ENCODE measurements around the gene SLC66A2.

The SLC66A2 gene

DNA sequence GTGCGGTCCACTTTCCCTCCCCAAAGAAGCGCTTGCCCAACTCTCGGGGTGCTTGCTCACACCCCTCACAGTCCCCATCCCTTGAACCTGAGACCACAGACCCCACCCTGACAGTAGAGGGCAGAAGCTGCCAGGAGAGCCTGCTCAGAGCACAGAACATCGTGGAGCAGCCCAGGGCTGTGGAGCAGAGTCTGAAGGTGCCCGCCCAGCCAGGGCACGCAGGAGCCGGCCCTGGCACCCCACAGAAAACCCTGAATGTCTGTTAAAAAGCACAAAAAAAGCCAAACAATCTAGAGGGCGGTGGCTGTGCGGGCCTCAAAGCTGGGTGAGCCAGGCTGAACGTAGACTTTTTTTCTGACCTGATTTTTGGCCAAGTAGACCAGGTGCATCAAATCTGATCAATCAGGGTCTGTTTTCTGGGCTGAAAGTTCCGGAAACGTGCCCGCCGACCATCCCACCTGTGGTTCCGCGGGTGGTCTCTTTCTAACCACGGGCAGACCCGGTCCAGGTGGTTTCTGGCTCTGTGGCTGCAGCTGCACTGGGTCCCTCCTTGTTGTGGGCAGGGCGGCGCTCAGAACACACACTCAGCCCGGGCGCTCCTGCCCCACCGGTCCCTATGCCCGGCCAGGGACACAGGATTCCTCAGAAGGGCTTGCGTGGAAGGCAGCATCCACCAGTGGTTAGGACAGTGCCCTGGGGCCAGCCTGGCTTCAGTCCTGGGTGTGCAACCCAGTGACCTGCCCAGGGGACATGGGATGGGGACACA lies 66.3 kb downstream of the SLC66A2 start:
- TF ChIP-seq, protein P1, sequence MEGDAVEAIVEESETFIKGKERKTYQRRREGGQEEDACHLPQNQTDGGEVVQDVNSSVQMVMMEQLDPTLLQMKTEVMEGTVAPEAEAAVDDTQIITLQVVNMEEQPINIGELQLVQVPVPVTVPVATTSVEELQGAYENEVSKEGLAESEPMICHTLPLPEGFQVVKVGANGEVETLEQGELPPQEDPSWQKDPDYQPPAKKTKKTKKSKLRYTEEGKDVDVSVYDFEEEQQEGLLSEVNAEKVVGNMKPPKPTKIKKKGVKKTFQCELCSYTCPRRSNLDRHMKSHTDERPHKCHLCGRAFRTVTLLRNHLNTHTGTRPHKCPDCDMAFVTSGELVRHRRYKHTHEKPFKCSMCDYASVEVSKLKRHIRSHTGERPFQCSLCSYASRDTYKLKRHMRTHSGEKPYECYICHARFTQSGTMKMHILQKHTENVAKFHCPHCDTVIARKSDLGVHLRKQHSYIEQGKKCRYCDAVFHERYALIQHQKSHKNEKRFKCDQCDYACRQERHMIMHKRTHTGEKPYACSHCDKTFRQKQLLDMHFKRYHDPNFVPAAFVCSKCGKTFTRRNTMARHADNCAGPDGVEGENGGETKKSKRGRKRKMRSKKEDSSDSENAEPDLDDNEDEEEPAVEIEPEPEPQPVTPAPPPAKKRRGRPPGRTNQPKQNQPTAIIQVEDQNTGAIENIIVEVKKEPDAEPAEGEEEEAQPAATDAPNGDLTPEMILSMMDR (IDR thresholded peaks at IDR 0.05; ENCODE audit: low read depth, low read length): no peak

DNA sequence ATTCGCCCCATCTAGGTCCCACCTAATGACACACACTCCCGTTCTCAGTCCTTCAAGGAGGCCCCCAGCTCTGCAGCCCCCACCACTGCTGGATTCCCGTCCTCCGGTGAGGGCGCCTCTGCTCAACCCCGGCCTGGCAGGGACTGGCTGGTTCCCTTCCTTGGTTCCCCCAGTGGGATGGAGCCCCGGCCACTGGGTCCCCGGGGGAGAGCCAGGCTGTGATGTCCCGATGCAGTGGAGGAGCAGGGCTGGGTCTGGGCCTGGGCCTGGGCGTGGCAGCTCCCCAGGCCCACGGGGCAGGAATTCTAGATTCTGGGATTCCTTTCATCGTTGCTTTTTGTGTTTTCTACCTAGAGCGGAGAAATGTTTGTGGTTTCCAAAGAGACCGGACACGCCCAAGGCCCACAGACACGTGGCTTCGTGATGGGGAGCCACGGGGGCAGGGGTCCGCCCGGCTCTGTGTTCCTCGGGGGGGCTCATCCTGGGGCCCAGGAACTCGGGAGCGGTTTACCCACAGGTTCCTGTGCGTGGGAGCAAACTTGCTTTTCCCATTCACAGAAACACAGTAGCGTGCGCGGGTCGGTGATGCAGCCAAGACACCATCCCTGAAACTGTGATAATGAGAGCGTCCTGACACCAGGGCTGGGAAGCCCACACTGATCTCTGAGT lies 67.0 kb downstream of the SLC66A2 start:
- no peak overlapping the region for H3K4me3 ChIP-seq (ENCODE audit: low read depth, low read length)
- TF ChIP-seq, protein P1 (IDR thresholded peaks at IDR 0.05; ENCODE audit: low read depth, low read length): no peak

More for the DNA sequence above, 66.3 kb downstream of the SLC66A2 start:
- no peak overlapping the region for H3K4me3 ChIP-seq (ENCODE audit: low read depth, low read length)

DNA sequence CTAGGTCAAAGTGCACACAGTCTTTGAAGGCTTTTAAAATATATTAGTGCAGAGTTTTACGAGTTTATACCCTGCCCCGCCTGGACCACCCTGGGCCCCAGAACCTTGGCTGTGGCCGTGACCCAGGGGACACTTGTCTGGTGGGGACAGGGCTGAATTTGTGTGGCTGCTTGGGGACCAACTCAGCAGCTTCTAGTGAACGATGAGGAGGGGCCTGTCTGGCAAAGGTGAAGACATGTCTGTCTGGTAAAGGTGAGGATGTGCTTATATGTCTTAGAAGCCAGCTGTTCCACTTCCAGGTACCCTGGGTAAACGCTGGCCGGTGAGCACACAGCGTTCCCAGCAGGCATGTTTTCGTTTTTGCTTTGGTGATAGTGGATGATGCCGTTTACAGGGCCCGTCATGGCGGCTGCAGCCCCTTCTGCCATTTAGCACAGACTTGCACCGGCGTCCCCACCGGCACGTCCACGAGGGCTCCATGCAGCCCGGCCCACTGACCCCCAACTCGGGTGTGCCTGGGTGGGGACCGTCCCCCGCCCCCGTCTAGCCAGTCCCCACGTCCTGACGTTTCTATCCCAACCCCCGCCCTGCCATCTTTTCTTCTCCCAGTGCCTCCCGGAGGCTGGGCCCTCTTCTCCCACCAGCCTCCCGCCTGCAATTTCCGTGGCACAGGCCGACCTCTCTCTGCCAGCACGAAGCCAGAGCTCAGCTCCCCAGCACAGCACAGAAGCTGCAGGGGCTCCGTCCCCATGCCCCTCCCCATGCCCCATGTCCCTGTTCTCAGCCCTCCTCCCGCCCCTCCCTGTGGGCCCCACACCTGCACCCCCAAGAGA lies 67.8 kb downstream of the SLC66A2 start:
- TF ChIP-seq, protein P1 (IDR thresholded peaks at IDR 0.05; ENCODE audit: low read depth, low read length): no peak
- no peak overlapping the region for H3K4me3 ChIP-seq (ENCODE audit: low read depth, low read length)

DNA sequence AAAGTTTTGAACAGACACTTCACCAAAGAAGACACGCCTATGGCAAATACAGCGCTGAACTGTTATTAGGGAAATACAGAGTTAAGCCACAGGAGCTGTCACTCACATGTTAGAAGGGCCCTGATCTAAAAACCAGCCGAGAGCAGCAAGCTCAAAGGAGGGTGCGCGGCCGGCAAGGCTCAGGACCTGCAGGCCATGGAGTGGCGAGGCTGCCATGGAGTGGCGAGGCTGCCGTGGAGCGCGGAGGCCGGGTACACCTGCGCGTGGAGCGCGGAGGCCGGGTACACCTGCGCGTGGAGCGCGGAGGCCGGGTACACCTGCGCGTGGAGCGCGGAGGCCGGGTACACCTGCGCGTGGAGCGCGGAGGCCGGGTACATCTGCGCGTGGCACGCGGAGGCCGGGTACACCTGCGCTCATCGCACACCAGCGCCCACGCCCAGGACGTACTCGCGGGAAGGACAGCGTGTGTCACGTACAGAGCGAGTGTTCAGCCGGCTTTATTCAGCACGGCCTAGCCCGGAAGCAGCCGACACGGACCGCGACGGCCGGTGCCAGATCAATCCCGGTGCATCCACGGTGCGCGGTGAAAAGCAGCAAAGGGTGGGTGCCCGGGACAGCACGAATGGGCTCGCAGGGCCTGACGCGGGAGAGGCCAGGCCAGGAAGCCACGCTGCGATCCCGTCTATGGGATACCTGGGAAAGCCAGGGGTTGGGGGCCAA lies 68.8 kb downstream of the SLC66A2 start:
- TF ChIP-seq, protein P1 (IDR thresholded peaks at IDR 0.05; ENCODE audit: low read depth, low read length): no peak

DNA sequence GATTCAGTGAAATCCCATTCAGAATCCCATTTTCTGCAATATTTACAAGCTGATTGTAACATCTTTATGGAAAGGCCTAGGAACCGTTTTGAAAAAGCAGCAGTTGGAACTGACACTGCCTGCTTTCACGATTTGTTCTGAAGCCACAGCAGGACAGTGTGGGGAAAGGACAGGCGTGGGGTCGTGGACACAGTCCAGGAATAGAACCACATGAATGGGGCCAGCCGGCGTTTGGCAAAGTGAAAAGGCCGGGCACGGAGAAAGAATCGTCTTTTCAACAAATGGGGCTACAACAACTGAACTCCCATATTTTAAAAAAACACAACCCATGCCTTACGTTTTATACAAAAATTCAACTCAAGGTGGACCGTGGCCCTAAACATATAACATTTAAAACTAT lies 69.8 kb downstream of the SLC66A2 start:
- H3K4me3 ChIP-seq (ENCODE audit: low read depth, low read length): no peak overlapping the region
- TF ChIP-seq, protein P1 (IDR thresholded peaks at IDR 0.05; ENCODE audit: low read depth, low read length): no peak

More for the DNA sequence above, 68.8 kb downstream of the SLC66A2 start:
- H3K4me3 ChIP-seq (ENCODE audit: low read depth, low read length): no peak overlapping the region

DNA sequence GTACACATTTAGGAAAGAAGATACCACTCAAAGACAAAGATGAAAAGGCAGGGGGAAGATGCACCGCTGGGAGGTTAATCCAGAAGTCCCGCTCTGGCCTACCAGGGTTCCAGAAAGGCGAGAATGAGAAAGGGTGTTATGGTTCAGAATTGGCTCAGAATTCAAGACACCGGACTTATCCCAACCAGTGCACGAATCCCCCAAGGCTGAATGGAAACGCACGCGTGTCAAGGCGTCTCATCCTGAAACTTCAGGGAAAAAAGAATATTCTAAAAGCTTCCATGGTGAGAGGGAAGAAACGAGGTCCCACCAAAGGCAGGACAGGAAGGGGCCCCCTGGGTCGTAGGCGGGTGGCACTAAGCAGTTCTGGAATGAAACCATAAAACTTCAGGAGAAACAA lies 71.9 kb downstream of the SLC66A2 start:
- H3K4me3 ChIP-seq (ENCODE audit: low read depth, low read length): no peak overlapping the region
- TF ChIP-seq, protein P1 (IDR thresholded peaks at IDR 0.05; ENCODE audit: low read depth, low read length): no peak
